Spleen (tissue), 7 donors: Measurements from ENCODE around the gene SYCP2L.
"Not testable (repeated sequence)": the region's sequence is repeated elsewhere in the genome, so short reads cannot be mapped to it uniquely, and the experiment has no call there.

ENCODE experiments used
- CTCF ChIP-seq, 11 experiments: fragments of 200-600 bp in 7 of 11; fragments of 450-650 bp in 4 of 11; sonication (generic) in 4 of 11; IDR thresholded peaks in 8 of 11; conservative IDR thresholded peaks in 3 of 11; 1 replicate in 7 of 11; 2 replicates in 4 of 11; pipeline versions ENCODE4 v1.4.0 to v1.8.0; 2016 to 2021; ENCODE audit warnings: antibody characterized with exemption in 11 of 11, inconsistent platforms in 4 of 11, mild to moderate bottlenecking in 1 of 11
- POLR2AphosphoS5 ChIP-seq, 3 donors: sonication (generic); formaldehyde crosslinking; IDR thresholded peaks; one replicate each; pipeline ENCODE4 v1.5.1; 2017; ENCODE audit warnings: antibody characterized with exemption in 3 of 3
- donor health status: DM: no; HTN: no; CAD: no; lungs with moderate emphysema.
- donor health status: DM: no; HTN: no; CAD: no.
- donor health status: DM: no; HTN: no; CAD: no.

GRCh38 chr6:10919520-10919919 lies 32.7 kb downstream of the SYCP2L start:
- not testable (repeated sequence) for TF ChIP-seq CTCF (IDR thresholded peaks at IDR 0.05 in 8 of 11, conservative IDR thresholded peaks at IDR 0.05 in 3 of 11); POLR2AphosphoS5 (IDR thresholded peaks at IDR 0.05)
